Stimulated activated CD8-positive, alpha-beta memory T cell treated with anti-CD3 and anti-CD28 coated beads, Interleukin-15, amount 100 ng/mL, for 4 hours (primary cell): Measurements from ENCODE around the gene SLC7A9.
"Not testable (repeated sequence)": the region's sequence is repeated elsewhere in the genome, so short reads cannot be mapped to it uniquely, and the experiment has no call there.

Experiments used
- DNase-seq, 2 donors: peaks; one replicate each; pipeline ENCODE4 v3.0.0-alpha.2; 2020; ENCODE audit warnings: low read depth in 2 of 2

The SLC7A9 gene

GRCh38 chr19:32864318-32865007, 5.1 kb downstream of the SLC7A9 start:
- DNase-seq, result no peak

DNA sequence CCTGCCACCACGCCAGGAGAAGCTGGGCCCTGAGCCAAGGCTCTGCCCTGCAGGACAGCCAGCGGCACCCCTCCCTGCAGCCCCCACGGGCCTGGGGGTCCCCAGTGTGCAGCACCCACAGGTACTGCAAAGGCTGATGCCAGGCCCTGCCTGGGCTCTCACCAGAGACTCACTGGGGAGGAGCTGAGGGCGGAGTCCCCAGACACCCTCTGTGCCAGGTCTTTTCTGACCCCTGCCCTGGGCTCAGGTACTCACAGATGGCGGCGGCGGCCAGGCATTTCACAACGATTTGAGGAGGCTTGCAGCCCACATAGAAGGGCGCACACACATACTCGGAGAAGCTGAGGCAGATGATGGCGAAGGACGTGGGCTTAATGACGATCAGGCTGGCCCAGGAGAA, 5.7 kb downstream of the SLC7A9 start:
- no peak for DNase-seq

DNA sequence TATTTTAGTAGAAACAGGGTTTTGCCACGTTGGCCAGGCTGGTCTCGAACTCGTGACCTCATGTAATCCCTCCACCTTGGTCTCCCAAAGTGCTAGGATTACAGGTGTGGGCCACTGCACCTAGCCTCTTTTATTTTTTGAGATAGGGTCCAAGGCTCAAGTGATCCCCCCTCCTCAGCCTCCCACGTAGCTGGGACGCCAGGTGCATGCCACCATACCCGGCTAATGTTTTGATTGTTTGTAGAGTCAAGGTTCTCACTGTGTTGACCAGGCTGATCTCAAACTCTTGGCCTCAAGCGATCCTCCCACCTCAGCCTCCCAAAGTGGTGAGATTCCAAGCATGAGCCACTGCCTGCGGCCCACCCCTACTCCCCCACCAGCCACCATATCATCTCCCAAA, 6.3 kb downstream of the SLC7A9 start:
- DNase-seq, result no peak

DNA sequence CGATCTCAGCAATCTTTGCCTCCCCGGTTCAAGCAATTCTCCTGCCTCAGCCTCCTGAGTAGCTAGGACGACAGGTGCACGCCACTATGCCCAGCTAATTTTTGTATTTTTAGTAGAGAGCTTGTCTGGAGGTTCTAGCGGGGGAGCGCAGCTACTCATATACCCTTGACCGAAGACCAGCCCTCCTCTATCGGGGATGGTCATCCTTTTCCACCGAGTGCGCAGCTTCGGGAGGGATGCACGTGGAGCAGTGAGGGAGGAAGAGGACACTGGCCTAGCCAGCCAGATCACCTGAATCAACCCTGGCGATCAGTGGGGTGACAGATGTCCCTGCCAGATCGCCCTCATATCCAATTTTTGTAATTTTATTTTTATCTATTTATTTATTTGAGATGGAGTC, 6.8 kb downstream of the SLC7A9 start:
- no peak for DNase-seq

DNA sequence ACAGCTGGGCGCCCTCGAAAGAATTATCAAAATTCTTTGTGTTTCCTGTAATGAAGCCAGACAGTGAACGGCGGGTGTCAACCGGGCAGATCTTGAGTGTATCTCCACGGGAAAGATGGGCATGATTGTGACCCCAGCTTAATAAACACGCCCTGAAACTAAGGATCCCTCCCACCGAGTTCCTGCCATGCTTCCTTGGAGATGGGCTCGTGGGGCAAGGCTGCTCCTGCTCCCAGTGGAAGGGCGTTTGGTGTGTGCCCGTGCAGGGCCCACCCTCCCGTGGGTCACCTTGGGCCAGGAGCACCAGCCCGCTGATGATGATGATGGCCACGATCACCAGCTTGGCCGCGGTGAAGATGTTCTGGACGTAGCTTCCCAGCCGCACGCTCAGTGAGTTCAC, 7.4 kb downstream of the SLC7A9 start:
- no peak for DNase-seq

GRCh38 chr19:32861596-32861995, 8.0 kb downstream of the SLC7A9 start:
- no peak for DNase-seq

DNA sequence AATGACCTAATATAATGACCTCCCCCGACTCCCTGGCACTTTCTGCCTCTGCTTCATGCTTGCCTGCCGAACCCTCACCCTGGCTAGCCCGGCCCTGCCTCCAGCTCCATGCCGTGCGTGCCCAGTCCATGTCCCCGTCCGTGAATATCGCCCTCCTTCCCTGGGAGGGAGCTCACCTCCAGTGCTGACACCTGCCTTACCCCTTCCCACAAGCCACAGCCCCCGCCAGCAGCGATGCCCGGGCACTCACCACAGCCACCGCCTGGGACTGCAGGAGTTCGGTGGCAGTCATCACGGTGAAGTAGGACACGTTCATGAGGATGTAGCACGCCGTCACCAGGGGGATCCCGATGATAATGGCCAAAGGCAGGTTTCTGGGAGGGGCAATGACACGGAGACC, 10.0 kb downstream of the SLC7A9 start:
- no peak for DNase-seq

GRCh38 chr19:32858559-32858958, 11.0 kb downstream of the SLC7A9 start:
- DNase-seq, result no peak

DNA sequence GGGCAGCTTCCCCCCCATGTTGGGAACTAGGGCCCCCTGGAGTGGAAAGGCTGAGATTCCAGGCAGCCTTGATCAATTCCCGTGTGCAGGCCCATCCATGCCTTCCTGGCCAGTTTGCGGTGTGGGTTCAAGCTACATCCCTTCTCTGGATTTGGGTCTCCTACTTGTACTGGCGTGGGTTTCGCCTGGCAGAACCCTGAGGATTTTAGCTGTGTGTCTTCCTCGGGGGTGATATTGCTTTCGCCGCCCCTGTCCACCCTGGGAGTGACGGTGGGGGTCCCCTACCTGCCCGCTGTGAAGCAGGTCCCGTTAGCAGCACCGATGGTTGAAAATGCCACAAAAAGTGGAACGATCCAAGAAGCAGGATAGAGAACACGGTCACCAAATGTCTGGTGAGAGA, 11.4 kb downstream of the SLC7A9 start:
- no peak for DNase-seq

DNA sequence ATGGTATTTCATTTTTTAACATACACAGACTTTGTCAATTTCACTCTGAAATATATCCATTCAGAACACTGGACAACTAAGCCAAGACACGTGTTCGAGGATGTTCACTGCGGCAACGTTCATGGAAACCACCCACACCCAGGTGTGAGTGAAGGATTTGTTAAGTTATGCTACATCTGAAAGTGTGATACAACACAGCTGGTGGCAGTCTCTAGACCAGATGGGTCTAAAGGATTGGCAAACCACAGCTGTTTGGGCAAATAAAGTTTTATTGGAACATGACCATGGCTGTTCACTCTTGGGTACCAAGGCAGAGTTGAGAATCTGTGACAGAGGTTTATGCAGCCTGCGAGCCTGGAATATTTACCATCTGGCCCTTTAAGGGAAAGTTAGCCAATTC, 12.0 kb downstream of the SLC7A9 start:
- DNase-seq, result no peak

DNA sequence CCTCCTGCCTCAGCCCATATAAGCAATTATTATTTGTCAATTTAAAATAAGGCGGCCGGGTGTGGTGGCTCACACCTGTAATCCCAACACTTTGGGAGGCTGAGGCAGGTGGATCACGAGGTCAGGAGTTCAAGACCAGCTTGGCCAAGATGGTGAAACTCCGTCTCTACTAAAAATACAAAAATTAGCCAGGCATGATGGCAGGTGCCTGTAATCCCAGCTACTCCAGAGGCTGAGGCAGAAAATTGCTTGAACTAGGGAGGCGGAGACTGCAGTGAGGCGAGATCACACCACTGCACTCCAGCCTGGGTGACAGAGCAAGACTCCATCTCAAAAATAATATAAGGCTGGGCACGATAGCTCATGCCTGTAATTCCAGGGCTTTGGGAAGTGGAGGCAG, 12.7 kb downstream of the SLC7A9 start:
- not testable (repeated sequence) for DNase-seq

- no peak for DNase-seq
Measured at GRCh38 chr19:32852216-32852615, 17.4 kb downstream of the SLC7A9 start.

DNA sequence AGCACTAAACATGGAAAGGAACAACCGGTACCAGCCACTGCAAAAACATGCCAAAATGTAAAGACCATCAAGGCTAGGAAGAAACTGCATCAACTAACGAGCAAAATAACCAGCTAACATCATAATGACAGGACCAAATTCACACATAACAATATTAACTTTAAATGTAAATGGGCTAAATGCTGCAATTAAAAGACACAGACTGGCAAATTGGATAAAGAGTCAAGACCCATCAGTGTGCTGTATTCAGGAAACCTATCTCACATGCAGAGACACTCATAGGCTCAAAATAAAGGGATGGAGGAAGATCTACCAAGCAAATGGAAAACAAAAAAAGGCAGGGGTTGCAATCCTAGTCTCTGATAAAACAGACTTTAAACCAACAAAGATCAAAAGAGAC, 21.5 kb downstream of the SLC7A9 start:
- DNase-seq, result not testable (repeated sequence)

DNA sequence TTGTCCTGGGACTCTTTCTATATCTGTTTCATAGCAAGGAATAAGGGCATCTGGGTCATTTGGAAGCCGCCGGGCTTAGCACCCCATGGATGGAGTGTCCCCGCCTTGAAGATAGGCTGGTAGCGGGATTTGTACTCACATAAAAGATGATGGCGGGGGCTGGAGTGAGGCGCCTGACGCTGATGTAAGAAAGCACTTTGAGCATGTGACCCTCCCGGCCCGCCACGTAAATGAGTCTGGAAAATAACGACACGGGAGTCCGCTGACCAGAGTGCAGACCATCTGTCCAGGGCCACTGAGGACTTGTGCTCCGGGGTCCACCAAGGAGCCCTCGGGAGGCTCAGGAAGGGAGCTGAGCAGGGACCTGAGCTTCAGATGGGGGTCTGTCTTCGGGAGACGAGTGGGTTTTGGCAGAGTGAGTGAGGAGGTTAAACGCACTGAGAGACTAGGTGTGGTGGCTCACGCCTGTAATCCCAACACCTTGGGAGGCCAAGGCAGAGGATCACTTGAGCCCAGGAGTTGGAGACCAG, 25.8 kb downstream of the SLC7A9 start:
- DNase-seq, result no peak

DNA sequence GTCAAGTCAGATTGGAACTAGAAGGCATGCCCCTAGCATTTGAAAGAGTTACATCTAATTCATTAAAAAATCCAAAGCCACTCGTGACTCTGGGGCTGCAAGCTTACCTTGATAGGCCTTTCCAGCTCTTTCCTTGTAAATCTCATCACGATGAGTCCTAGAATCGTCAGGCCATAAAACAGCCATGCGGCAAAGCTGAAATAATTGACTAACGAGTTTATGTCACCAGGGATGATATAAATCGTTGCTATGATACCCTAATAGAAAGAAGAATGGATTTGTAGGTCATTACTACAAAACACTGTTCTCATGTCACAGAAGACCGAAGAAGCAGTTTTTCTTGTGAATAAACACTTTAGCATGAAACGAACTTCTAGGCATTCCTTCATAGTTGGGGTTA, 27.5 kb downstream of the SLC7A9 start:
- no peak for DNase-seq

DNA sequence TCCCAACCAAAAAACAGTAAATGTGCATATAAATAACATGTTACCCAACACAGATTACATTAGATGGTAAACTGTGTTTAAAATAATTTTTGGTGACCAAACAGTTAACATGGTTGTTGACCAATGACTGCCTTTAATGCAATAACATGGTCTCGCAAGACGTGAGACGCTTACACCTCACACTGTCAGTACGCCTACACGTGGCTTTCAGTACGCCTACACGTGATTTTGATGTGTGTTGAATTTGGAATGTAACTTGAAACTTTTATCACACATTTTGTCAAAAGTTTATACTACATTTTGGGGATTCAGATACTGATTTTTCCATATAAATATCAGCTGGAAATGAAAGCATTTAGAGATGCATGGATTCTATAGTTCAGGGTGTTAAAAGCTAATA, 32.0 kb downstream of the SLC7A9 start:
- no peak for DNase-seq

- DNase-seq, result not testable (repeated sequence)
Measured at GRCh38 chr19:32833388-32833787, 36.2 kb downstream of the SLC7A9 start.

GRCh38 chr19:32832825-32833224, 36.7 kb downstream of the SLC7A9 start:
- not testable (repeated sequence) for DNase-seq

- DNase-seq, result not testable (repeated sequence)
Measured at GRCh38 chr19:32832094-32832493, 37.5 kb downstream of the SLC7A9 start.

DNA sequence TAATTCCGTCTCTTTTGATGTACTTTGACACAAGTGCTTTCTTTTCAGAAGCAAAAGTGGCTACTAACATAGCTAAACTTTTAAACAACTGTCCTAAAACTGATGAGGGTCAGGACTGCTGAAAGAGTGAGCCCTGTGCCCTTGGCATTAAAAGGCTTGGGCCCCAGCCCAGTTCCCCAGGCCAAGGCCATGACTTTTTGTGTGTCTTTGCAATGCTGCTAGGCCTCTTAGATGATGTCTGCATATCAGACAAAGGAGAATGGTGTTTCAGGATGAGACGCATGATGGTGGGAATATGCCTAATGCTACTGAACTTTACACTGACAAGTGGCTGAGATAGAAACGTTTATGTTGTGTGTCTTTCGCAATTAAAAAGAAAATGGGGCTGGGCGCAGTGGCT, 38.0 kb downstream of the SLC7A9 start:
- no peak for DNase-seq

- DNase-seq, result no peak
Measured at GRCh38 chr19:32830231-32831014, 39.1 kb downstream of the SLC7A9 start.

- no peak for DNase-seq
Measured at GRCh38 chr19:32829345-32829896, 40.1 kb downstream of the SLC7A9 start.
